DMS53 treated with DMSO at 0.1 percent for 48 hours (cell line): ENCODE data around the gene SHMT1.
A peak's percentile ranks its signal among the peaks of the same experiment; 100 is the strongest.
"Not testable (repeated sequence)": the region's sequence is repeated elsewhere in the genome, so short reads cannot be mapped to it uniquely, and the experiment has no call there.

Experiments
- DNase-seq: peaks from one replicate; lab custom pipeline; 2025; ENCODE audit not compliant: unreplicated experiment; lab: John Stamatoyannopoulos, UW

Gene SHMT1

DNA sequence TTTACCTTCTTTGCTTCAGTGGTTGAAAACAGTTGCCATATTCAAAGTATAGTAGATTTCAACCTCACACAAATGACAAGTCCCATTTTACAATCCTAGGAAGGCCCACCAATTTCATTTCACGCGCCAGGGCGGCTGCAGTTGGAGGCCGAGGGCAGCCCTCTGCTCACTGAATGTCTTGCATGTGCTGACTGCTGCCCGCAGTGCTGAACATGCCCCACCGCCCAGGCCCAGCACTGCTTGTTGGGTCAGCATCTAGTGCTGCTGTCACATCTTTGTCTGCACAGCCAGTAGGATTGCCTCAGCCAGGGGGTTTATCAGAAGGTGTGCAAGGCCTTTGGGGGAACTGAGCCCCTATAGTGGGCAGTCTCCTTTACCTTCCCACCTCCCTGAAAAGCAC, 36.8 kb downstream of the SHMT1 start:
- no peak for DNase-seq

DNA sequence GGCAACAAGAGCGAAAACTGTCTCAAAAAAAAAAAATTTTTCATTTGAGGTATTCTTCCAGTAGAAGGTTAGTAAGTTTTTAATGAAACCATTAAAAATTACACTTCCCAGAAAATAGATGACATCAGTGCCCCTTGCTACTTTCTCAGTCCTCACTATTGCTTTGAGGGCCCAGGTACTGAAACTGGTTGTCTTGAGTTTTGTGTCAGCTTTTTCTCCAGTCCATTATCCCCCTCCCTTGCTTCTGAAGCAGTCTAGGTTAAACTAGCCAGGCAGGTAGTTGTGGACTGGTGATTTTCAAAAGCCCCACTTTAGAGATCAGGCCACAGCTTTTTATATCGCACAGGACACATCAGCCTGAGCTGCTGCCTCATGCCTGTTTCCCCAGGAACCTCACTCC, 37.3 kb downstream of the SHMT1 start:
- DNase-seq, result no peak

DNA sequence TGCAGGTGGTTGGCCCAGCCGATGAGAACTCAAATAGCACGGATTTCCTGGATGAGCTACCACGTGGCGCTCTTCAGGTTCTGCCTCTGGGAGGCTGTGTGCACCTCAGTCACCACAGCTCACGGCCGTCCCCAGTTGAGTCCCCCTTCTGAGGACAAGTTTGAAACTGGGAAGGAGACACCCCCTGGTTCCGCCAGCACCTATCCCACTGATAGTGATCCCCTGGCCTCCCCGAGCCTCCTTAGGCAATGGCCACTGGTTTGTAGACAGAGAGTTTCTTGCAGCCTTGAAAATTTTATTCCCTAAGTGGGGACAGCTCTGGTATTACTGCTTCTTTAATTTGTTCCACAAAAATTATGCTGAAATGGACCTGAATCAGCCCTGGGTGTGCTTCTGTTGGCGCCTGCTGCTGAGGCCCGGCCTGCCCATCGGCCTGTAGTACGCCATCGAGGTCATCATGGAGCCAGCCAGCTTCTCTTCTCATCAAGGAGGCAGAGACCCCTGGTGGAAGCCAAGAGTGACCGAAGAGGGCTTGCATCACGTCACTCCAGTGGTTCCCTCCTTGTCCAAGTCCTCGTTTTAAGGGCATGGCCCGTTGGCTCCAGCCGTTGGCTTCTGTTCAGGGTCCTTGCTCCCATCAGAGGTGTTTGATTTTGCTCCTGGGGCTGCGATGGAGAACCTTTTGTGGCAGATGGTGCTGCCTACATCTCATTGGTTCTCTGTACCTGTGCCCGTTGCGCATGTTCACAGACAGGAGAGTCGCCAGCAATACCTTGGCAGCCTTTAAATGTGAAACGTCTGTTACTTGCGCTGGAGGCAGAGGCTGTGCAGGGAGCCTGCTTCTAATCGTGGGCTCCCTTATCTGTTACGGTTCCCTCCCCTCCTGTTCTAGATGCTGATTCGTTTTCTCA, 39.0 kb downstream of the SHMT1 start:
- no peak for DNase-seq

DNA sequence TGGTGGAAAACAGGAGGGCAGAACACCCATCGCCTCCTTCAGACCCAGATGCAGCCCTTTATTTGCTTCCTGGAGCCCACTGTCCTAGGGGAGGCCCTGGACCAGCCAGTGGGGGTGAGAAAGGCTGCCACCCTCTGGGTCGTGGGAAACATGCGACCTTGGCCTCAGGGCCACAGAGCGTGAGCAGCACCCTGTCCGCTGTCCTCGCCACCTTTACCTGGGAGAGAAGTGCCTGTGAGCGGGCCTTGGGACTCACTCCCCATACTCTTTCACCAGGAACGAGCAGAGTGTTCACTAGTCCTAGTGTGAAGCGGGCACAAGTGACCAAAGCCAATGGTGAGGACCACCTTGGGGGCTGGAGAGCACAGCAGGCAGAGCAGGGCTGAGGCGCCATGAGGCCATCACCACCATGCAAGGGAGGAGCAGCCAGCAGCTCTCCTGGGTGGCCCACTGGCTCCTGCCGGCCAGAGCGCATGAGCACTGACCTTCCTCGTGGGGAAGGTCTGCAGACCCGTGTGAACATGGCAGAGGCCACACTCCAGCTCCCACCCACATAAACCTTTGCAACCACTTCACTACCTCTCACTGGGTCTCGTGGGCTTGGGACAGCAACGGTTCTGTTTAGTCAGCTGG, 39.7 kb downstream of the SHMT1 start:
- DNase-seq, result no peak

DNA sequence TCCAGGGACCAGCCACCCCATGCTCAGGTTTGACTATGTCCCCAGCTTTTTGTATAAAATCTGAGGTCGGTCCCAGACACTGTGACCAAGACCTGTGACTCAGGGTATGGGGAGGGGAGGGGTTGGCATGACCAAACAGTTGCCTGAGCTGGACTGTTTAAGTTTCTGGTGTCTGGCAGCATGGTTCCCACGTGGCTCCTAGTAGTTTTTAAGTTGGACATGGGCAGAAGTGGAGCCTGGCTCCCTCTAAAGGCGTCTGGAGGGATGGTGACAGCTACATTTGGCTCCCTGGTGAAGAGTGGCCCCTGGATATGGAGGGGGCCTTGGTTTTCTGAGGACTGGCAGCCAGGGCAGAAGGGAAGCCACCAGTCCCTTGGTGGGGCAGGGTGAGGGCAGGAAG, 40.3 kb downstream of the SHMT1 start:
- no peak for DNase-seq

DNA sequence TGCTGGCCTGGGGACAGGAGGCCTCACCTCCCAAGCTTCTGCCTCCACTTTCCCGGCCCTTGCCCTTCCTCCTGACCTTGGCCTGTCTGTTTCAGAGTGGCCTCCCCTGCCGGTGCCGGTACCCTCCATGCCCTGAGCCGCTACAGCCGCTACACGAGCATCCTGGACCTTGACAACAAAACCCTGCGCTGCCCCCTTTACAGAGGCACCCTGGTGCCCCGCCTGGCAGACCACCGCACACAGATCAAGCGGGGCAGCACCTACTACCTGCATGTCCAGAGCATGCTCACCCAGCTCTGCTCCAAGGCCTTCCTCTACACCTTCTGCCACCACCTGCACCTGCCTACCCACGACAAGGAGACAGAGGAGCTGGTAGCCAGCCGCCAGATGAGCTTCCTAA, 40.8 kb downstream of the SHMT1 start:
- no peak for DNase-seq

DNA sequence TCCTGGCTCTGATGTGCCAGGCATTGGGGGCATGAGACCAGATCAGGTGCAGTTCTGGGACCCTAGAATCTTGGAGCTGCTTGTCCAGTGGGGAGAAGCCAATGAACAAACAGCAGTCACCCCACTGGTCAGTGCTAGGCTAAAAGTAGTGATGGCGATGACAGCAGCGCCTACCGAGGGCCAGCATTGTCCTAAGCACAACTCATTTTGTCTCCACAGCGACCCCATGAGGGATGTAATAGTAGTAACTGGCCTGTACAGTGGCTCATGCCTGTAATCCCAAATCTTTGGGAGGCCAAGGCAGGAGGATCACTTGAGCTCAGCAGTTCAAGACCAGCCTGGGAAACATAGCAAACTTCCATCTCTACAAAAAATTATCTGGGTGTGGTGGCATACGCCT, 42.0 kb downstream of the SHMT1 start:
- no peak for DNase-seq

DNA sequence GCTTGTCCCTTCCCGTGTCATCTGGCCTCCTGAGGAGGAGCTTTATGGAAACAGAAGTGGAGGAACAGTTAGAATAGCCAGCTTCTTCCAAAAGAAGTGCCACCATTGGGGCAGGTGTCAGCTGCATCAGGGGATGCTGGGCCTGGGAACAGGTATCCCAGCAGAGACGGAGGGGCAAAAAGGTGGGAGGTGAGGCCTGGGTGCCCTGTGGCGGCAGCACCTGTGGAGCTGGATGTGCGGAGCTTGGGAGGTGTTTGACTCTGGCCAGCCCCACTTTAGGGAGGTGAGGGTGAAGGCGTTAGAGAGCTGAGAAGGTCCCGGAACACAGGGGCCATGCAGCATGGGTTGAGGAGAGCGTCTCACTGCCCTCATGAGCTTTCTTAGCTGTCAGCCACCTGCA, 43.0 kb downstream of the SHMT1 start:
- DNase-seq, result no peak

DNA sequence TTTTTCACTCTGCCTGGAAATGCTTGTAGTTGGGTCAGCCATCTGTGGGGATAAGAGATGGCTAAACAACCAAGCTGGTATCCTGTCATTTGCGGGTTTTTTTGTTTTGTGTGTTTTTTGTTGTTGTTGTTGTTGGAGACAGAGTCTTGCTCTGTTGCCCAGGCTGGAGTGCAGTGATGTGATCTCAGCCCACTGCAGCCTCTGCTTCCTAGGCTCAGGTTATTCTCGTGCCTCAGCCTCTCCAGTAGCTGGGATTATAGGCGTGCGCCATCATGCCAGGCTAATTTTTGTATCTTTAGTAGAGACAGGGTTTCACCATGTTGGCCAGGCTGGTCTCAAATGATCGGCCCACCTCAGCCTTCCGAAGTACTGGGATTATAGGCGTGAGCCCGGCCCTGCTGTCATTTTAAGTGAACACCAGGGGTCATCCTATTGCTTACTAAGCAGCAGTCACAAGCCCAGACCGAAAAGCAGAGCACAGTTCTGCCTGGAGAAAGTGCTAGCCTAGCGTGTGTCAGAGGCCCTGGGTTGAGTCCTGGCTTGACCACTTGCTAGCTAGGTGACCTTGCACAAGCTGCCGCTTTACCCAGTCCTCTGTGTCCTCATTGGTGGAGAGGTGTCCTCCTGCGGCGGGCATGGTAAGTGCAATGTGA, 43.6 kb downstream of the SHMT1 start:
- DNase-seq, result no peak

DNA sequence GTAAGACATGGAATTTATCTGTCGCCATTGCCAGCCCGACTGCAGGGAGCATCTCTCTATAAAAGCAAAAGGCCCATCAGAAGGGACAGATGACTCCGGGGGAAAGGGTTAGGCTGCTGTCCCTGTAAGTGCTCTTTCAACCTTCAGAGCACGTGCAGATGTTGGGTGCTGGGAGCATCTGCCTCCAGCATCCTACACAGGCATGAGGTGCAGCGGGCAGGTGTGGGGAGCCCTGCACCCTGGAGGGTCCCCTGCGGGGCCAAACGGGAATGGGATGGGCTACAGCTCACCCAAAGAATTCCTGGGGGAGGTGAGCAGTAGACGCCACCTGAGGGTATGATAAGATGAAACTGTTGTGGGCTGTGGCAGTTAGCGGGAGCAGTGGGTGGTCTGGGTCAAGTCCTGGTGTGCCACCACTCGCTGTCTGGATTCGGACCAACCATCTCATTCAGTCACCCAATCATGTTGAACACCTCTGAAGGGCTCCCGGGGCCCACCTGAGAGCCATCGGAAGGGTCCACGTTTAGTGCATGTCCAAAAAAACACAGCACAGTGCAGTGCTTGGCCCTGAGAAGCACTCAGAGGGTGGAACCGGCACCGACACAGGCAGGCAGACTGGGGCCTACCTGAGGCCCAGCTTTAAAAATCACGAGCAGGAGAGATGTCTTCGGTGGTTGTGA, 44.4 kb downstream of the SHMT1 start:
- DNase-seq, result no peak

DNA sequence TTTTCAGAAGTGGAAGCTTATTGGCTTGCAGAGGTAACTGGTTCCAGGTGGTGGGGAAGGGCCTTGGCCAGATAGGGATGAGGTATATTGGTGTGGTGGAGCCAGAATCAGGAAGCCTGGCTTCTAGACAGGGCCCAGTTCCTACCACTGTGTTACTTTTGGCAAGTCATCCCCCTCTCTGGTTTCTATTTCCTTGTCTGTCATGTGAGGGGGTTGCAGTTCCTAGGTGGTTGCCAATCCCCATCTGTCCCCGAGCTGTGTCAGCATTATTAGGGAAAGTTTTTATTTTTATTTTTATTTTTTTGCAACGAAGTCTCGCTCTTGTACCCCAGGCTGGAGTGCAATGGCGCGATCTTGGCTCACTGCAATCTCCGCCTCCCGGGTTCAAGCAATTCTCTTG, 45.2 kb downstream of the SHMT1 start:
- DNase-seq, result no peak

DNA sequence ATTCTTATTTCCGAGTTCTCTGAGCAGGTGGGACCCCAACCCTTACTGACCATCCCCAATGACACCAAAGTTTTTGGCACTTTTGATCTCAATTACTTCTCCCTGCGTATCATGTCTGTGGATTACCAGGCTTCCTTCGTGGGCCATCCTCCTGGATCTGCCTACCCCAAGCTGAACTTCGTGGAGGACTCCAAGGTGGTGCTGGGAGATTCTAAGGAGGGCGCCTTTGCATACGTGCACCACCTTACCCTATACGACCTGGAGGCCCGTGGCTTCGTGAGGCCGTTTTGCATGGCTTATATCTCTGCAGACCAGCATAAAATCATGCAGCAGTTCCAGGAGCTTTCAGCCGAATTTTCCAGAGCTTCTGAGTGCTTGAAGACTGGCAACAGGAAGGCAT, 47.4 kb downstream of the SHMT1 start:
- no peak for DNase-seq

DNA sequence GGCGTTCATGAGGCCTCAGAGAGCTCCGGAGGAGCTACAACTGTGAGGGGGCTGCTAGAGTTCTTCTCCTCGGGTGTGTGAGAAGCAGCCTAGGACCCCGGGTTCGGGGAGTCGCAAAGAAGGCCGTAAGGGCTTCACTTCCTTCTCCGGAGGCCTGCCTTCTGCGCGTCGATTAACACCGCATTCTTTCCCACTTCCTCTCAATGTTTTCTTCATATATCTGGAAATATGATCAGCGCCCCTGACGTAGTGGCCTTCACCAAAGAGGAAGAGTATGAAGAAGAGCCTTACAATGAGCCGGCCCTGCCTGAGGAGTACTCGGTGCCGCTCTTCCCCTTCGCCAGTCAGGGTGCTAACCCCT, 47.8 kb downstream of the SHMT1 start:
- DNase-seq, result no peak

DNA sequence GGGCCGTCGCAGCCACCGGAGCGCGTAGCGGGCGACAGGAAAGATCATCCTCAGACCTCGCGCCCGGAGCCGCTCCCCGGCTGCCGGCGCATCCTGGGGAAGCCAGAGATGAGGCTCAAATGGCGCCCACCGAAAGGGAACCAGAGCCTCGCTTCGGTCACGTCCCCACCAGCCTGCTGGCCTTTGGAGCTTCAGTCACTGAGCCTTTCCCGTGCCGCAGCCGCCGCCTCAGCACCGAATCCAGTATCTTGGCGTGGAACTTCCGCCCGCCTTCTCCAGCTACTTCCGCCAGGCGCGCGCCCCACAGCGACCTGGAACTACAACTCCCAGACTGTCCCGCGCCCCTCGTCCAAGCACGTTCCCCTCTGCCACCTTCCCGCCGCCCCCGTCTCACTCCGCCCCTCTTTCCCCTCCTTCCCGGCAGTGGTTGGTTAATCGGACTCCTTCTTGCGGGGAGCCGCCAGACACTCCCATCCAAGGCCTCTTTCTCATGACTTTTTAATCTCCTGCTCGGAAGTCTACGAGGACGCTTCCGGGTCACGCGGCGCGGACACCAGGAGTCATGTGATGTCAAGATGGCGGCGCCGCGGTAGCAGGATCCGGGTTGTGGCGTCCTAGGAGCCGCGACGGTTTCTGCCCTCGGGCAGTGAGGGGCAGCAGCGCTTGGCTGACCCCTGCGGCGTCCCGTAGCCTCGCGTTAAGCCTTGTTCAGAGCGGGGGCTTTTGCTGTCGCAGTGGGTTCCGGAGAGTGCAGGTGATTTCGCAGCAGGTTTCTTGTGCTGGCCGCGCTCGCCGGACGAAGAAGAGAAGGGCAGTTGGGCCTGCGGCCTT, 48.4 kb downstream of the SHMT1 start, which contains the start of the genes SMCR8 and TOP3A:
Gene SMCR8 (plus strand): TSS at position 563 of the 831 bp plus-strand sequence. CDS start 497 bp downstream, outside the sequence.
Gene TOP3A (minus strand): TSS at position 264 of the 831 bp plus-strand sequence. CDS start 216 bp downstream, at position 48.
- DNase-seq, result peak; percentile 96

DNA sequence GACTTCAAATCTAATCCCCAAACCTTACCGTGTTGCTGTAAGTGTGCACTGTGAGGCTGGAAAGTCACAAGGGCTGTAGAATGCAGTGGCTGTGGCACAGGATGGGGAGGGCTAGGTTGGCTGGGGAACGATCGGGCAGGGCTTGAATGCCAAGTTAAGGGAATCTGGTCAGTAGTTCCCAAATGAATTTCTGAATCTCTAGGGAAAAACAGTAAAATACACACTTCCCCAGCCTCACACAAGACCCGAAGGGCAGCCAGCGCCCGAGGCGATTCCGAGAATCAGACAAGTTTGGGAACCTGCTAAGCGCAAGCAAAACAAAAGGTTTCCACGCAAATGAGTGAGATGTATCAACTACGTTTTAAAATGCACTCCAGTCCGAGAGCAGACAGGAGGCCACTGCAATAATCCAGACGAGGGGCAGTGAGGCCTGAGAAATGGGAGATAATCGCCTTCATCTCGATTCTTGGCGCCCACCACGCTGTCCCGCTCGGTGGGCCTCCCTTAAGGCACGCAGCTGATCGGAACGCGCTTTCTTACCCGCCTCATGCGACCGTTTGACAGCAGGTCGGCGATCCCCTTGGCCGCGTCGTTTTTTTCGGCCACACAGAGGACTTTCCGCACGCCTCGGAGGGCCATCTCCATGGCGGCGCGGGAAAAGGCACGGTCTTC, 49.2 kb downstream of the SHMT1 start:
- no peak for DNase-seq

DNA sequence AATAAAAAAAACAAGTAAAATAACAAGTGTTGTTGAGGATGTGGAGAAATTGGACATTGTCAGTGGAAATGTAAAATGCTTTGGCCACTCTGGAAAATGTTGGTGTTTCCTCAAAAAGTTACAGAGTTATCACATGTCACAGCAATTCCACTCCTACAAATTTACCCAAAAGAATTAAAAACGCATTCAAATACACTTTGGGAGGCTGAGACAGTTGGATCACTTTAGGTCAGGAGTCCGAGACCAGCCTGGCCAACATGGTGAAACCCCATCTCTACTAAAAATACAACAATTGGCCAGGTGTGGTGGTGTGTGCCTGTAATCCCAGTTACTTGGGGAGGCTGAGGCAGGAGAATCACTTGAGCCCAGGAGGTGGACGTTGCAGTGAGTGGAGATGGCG, 54.1 kb downstream of the SHMT1 start:
- DNase-seq, result no peak

DNA sequence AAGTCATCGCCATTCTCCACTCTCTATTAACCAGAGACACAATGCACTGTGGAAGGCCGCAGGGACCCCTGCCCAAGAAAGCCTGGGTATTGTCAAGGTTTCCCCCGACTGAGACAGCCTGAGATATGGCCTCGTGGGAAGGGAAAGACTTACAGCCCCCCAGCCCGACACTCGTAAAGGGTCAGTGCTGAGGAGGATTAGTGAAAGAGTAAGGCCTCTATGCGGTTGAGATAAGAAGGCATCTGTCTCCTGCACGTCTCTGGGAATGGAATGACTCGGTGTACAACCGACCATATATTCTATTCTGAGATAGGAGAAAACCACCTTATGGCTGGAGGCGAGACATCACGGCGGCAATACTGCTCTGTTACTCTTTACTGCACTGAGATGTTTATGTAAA, 60.1 kb downstream of the SHMT1 start:
- DNase-seq, result not testable (repeated sequence)

DNA sequence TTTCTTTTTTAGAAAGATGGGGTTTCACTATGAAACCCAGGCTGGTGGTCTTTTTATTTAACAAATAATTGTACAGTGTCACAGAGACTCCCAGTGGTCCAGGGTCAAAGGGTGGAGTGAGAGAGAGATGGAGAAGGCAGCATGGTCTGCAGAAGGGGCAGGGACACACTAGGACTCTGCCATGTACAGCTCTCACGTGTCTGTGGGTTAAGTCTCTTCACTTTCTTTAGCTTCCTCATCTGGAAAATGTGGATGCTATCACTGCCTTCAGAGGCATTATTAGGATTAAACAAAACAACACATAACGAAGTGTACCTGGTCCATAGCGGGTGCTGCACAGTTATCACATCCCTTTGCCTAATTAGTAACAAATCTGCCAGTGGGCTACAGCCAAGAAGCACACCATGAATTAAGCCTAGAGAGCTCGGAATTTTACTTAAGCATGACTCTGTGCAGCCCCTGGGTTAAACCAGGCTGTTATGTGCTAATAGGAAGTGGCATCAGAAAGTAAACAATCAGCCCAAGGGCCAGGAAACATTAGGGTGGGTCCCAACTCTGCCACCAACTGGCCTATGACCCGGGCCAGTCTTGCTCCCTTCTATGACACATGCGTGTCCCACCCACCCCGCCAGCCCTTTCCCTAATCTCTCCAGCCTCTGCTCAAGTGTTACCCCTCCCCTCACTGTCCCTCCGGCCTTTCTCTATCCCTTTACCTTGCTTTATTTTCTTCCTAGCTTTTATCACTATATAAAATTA, 62.4 kb downstream of the SHMT1 start:
- DNase-seq, result no peak

DNA sequence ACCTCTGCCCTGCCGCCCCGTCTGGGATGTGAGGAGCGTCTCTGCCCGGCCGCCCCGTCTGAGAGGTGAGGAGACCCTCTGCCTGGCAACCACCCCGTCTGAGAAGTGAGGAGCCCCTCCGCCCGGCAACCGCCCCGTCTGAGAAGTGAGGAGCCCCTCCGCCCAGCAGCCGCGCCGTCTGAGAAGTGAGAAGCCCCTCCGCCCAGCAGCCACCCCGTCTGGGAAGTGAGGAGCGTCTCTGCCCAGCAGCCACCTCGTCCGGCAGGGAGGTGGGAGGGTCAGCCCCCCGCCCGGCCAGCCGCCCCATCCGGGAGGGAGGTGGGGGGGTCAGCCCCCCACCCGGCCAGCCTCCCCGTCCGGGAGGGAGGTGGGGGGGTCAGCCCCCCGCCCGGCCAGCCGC, 65.3 kb downstream of the SHMT1 start:
- not testable (repeated sequence) for DNase-seq
